Loucy (cell line): ENCODE measurements around the gene OTUD1.

Experiments
- EZH2phosphoT487 ChIP-seq: fragments of 200-600 bp; IDR thresholded peaks from 2 replicates; pipeline ENCODE4 v1.6.1; 2018; ENCODE audit warnings: antibody characterized with exemption, mild to moderate bottlenecking, moderate library complexity, borderline replicate concordance
- TF ChIP-seq, protein P1 (sequence below): fragments of 200-600 bp; sonication (generic); conservative IDR thresholded peaks from 2 replicates; pipeline ENCODE4 v1.5.1; 2014; ENCODE audit warnings: mild to moderate bottlenecking, antibody characterized with exemption, low read length

DNA sequence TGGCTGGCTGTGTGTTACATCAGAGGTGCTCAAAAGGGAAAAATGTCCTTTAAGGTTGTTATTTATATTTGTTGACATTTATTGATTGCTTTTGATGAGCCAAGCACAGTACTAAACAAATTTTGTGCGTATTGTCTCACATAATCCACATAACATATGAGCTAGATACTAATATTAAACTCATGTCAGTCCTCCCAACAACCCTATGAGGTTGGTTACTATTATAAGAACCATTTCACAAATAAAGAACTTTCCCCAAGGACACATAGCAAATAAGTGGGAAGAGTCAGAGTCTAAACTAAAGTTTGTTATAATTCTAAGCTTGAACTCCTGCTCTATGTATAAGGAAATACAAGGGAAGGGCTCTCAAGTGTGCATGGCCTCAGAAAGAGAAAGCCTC lies 35.6 kb upstream of the OTUD1 start:
- TF ChIP-seq, protein P1, sequence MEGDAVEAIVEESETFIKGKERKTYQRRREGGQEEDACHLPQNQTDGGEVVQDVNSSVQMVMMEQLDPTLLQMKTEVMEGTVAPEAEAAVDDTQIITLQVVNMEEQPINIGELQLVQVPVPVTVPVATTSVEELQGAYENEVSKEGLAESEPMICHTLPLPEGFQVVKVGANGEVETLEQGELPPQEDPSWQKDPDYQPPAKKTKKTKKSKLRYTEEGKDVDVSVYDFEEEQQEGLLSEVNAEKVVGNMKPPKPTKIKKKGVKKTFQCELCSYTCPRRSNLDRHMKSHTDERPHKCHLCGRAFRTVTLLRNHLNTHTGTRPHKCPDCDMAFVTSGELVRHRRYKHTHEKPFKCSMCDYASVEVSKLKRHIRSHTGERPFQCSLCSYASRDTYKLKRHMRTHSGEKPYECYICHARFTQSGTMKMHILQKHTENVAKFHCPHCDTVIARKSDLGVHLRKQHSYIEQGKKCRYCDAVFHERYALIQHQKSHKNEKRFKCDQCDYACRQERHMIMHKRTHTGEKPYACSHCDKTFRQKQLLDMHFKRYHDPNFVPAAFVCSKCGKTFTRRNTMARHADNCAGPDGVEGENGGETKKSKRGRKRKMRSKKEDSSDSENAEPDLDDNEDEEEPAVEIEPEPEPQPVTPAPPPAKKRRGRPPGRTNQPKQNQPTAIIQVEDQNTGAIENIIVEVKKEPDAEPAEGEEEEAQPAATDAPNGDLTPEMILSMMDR: no peak
- TF ChIP-seq EZH2phosphoT487: no peak
